GM10266 (cell line): ENCODE results near the gene FCN1.

Experiments used
- DNase-seq: peaks from one replicate; pipeline ENCODE4 v3.0.0; 2012; ENCODE audit errors: extremely low spot score
- CTCF ChIP-seq: IDR thresholded peaks from 2 replicates; pipeline ENCODE4 v1.5.1; 2012; ENCODE audit warnings: mild to moderate bottlenecking, low read depth; ENCODE audit not compliant: control insufficient read depth, insufficient read depth; ENCODE audit errors: missing control alignments

FCN1 gene

GRCh38 chr9:134945509-134946275, 28.0 kb upstream of the FCN1 start:
- no peak for TF ChIP-seq CTCF
- DNase-seq: no peak

- TF ChIP-seq CTCF: no peak
- DNase-seq: no peak
These were observed 27.2 kb upstream of the FCN1 start for GRCh38 chr9:134944916-134945315.

- TF ChIP-seq CTCF: no peak
- no peak for DNase-seq
These were observed 26.7 kb upstream of the FCN1 start for GRCh38 chr9:134944351-134944802.

GRCh38 chr9:134943836-134944235, 26.1 kb upstream of the FCN1 start:
- no peak for DNase-seq
- TF ChIP-seq CTCF: no peak

GRCh38 chr9:134943411-134943810, 25.7 kb upstream of the FCN1 start:
- no peak for DNase-seq
- TF ChIP-seq CTCF: no peak

DNA sequence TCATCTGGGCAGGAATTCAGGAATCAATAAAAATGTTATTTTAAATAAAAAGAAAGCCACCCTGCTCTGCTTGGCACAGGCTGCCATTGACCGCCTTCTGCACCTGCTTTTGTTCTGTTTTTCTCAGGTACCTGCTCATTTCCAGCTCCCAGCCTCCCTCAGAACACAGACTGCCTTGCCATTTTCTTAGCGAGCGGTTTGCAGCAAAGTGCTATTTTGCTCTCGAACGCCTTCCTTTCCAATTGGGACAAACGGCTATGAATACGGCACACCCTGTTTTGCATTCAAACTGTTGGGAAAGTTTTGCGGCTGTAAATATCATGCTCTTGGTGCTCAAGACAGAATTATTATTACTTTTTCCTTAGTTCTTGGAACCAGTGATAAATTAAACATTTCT, 25.1 kb upstream of the FCN1 start:
- no peak for TF ChIP-seq CTCF
- no peak for DNase-seq

DNA sequence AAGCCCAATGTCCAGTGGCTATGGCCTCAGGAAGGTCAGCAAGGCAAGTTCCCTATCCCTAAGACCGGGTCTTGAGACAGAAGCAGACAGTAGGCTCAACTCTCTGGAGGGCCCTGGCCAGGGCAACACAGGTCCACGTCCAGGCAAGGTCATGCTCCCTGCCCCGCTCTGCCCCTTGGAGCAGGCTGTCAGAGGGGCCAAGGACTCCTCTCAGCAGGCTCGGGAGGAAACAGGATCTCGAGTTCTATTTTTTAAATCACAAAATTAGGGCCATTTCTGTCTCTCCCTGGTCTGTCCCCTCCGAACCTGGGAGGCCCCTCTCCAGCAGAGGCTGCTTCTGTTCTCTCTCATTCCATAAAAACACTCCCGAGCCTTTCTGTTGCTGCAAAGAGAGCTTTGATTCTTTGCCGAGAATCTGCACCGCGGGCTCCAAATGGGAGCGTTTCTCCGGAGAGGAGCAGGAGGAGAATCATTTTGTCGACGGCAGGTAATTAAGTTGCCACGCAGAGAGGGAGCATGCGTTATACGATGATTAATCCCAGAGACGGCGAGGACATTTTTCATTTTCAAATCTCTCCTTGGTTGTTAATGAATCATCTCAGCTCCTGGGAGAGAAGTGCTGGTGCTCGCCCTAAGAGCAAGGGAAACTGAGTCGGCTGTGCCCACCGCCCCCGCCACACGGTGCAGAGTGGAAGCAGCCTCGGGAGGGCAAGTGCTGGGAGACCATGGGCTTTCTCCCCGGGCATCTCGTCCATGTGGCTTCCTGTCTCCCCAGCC, 24.5 kb upstream of the FCN1 start:
- TF ChIP-seq CTCF: no peak
- no peak for DNase-seq
